T-helper 22 cell (primary cell): Measurements from ENCODE around the gene NPM3.

Experiments
- DNase-seq: peaks from one replicate; pipeline ENCODE4 v3.0.0-alpha.2; 2020; ENCODE audit warnings: low read depth

The NPM3 gene

GRCh38 chr10:101774589-101775272 is 8.5 kb downstream of the NPM3 start:
- DNase-seq = no peak

- DNase-seq = no peak
These were observed 9.2 kb downstream of the NPM3 start for GRCh38 chr10:101773923-101774588.

GRCh38 chr10:101772895-101773761 is 10.1 kb downstream of the NPM3 start:
- DNase-seq = no peak

GRCh38 chr10:101772017-101772894 is 11.0 kb downstream of the NPM3 start:
- no peak for DNase-seq

- no peak for DNase-seq
These were observed 11.9 kb downstream of the NPM3 start for GRCh38 chr10:101771380-101771779.

- DNase-seq = no peak
These were observed 12.7 kb downstream of the NPM3 start for GRCh38 chr10:101770331-101771215.

GRCh38 chr10:101769541-101770180 is 13.6 kb downstream of the NPM3 start:
- DNase-seq = no peak

GRCh38 chr10:101768791-101769170 is 14.5 kb downstream of the NPM3 start:
- no peak for DNase-seq

- no peak for DNase-seq
These were observed 15.1 kb downstream of the NPM3 start for GRCh38 chr10:101767966-101768790.

- no peak for DNase-seq
These were observed 15.7 kb downstream of the NPM3 start for GRCh38 chr10:101767600-101767945.

GRCh38 chr10:101766753-101767599 is 16.3 kb downstream of the NPM3 start:
- no peak for DNase-seq

- DNase-seq = no peak
These were observed 16.9 kb downstream of the NPM3 start for GRCh38 chr10:101766306-101766705.

- no peak for DNase-seq
These were observed 20.0 kb downstream of the NPM3 start for GRCh38 chr10:101763141-101763846.

GRCh38 chr10:101762736-101763135 is 20.5 kb downstream of the NPM3 start:
- no peak for DNase-seq

GRCh38 chr10:101761226-101761625 is 22.0 kb downstream of the NPM3 start:
- no peak for DNase-seq

- no peak for DNase-seq
These were observed 22.7 kb downstream of the NPM3 start for GRCh38 chr10:101760510-101760909.

- no peak for DNase-seq
These were observed 23.7 kb downstream of the NPM3 start for GRCh38 chr10:101759309-101760247.
